SKM-1 treated with dmso at 0.1 percent for 144 hours (cell line): ENCODE results near the gene SLC6A20.
"Not testable (repeated sequence)": the region's sequence is repeated elsewhere in the genome, so short reads cannot be mapped to it uniquely, and the experiment has no call there.

ENCODE experiments used
- DNase-seq: peaks from one replicate; lab custom pipeline; 2025; ENCODE audit not compliant: unreplicated experiment; lab: John Stamatoyannopoulos, UW

Gene SLC6A20

GRCh38 chr3:45760878-45761711, 35.2 kb downstream of the SLC6A20 start:
- DNase-seq: peak; percentile 32

- DNase-seq: no peak
Observed at GRCh38 chr3:45759851-45760250, 36.5 kb downstream of the SLC6A20 start.

GRCh38 chr3:45758871-45759270, 37.5 kb downstream of the SLC6A20 start:
- DNase-seq: no peak

- DNase-seq: not testable (repeated sequence)
Observed at GRCh38 chr3:45757141-45757540, 39.2 kb downstream of the SLC6A20 start.

- DNase-seq: no peak
Observed at GRCh38 chr3:45756055-45756454, 40.3 kb downstream of the SLC6A20 start.

- DNase-seq: no peak
Observed at GRCh38 chr3:45754461-45754860, 41.9 kb downstream of the SLC6A20 start.

- no peak for DNase-seq
Observed at GRCh38 chr3:45753095-45753494, 43.2 kb downstream of the SLC6A20 start.

GRCh38 chr3:45751537-45752242, 44.6 kb downstream of the SLC6A20 start:
- DNase-seq: no peak

GRCh38 chr3:45749880-45750279, 46.5 kb downstream of the SLC6A20 start:
- DNase-seq: no peak

- DNase-seq: not testable (repeated sequence)
Observed at GRCh38 chr3:45749036-45749600, 47.2 kb downstream of the SLC6A20 start.

GRCh38 chr3:45748068-45748467, 48.3 kb downstream of the SLC6A20 start:
- DNase-seq: no peak

- DNase-seq: no peak
Observed at GRCh38 chr3:45746777-45747622, 49.3 kb downstream of the SLC6A20 start.

- no peak for DNase-seq
Observed at GRCh38 chr3:45746165-45746776, 50.1 kb downstream of the SLC6A20 start.

- DNase-seq: no peak
Observed at GRCh38 chr3:45742461-45743089, 53.8 kb downstream of the SLC6A20 start.

- no peak for DNase-seq
Observed at GRCh38 chr3:45741742-45742460, 54.4 kb downstream of the SLC6A20 start.

- no peak for DNase-seq
Observed at GRCh38 chr3:45741247-45741646, 55.1 kb downstream of the SLC6A20 start.

GRCh38 chr3:45739991-45740390, 56.3 kb downstream of the SLC6A20 start:
- DNase-seq: no peak

- DNase-seq: no peak
Observed at GRCh38 chr3:45737234-45737633, 59.1 kb downstream of the SLC6A20 start.

- DNase-seq: no peak
Observed at GRCh38 chr3:45736707-45737106, 59.6 kb downstream of the SLC6A20 start.
